K562 (cell line): ENCODE data around the gene VPS37D. TPM values are rescaled to one million over a fixed set of nuclear protein-coding genes. Genes with fewer than 3 reads are reported as not detected.
A peak's percentile ranks its signal among the peaks of the same experiment; 100 is the strongest.

Experiments used
- ATF3 ChIP-seq, 2 experiments: fragments of 450-650 bp in 1 of 2; sonication (generic) in 1 of 2; formaldehyde crosslinking in 1 of 2; IDR thresholded peaks in 1 of 2; conservative IDR thresholded peaks in 1 of 2; 2 replicates each; pipeline versions ENCODE4 v1.6.1 to v1.8.1; 2016 to 2023; ENCODE audit warnings: mild to moderate bottlenecking in 2 of 2, moderate library complexity in 2 of 2, inconsistent platforms in 1 of 2, missing genetic modification reagents in 1 of 2
- HDAC2 ChIP-seq: fragments of 450-650 bp; IDR thresholded peaks from 2 replicates; pipeline ENCODE4 v1.6.1; 2016; ENCODE audit warnings: mild to moderate bottlenecking
- HLTF ChIP-seq: fragments of 450-650 bp; IDR thresholded peaks from 2 replicates; pipeline ENCODE4 v1.6.1; 2016
- KDM1A ChIP-seq, 2 experiments: fragments of 450-650 bp; IDR thresholded peaks; 2 replicates each; pipeline ENCODE4 v1.6.1; 2016; ENCODE audit warnings: mild to moderate bottlenecking in 2 of 2
- NELFE ChIP-seq: IDR thresholded peaks from 2 replicates; pipeline ENCODE4 v1.6.1; 2011; ENCODE audit warnings: mild to moderate bottlenecking; ENCODE audit not compliant: insufficient read depth, insufficient read length
- RBM25 ChIP-seq: fragments of 200-400 bp; formaldehyde crosslinking; IDR thresholded peaks from 2 replicates; pipeline ENCODE4 v1.6.1; 2018; ENCODE audit warnings: low read length, low read depth, moderate library complexity; ENCODE audit not compliant: severe bottlenecking
- RFX5 ChIP-seq: IDR thresholded peaks from 2 replicates; pipeline ENCODE4 v1.6.1; 2011; ENCODE audit warnings: low read depth, mild to moderate bottlenecking, improper control_type of control experiment, low read length
- TRIM24 ChIP-seq, 2 experiments: fragments of 450-650 bp; IDR thresholded peaks; 2 replicates each; pipeline ENCODE4 v1.6.1; 2016
- ZNF79 ChIP-seq: fragments of 250-450 bp; sonication (Bioruptor Pico); IDR thresholded peaks from 2 replicates; pipeline ENCODE4 v1.4.0; 2020; ENCODE audit warnings: low read depth, mild to moderate bottlenecking, moderate library complexity
- polyA plus RNA-seq, 8 experiments: library from polyadenylated mRNA; depleted of rRNA in 4 of 8; stranded (reverse) in 5 of 8; unstranded in 3 of 8; fragments of >200 nt; fragmentation: Nextera tagmentation in 2 of 8; fragmentation: Illumina TruSeq in 1 of 8; extraction: Ambion mirVana in 2 of 8; extraction: Trizol in 1 of 8; gene quantifications; 2 replicates each; pipeline versions ENCODE4 v1.2.1 to v1.2.3, GENCODE V29; 2011 to 2014; ENCODE audit warnings: inconsistent platforms in 1 of 8, missing spikeins in 1 of 8
- total RNA-seq, 7 experiments: library from RNA; depleted of rRNA in 6 of 7; stranded (reverse); fragments of >200 nt in 6 of 7; fragmentation: Illumina TruSeq in 2 of 7; extraction: Trizol in 2 of 7; gene quantifications; 2 replicates each; pipeline versions ENCODE4 v1.2.1 to v1.2.3, GENCODE V29; 2011 to 2021; ENCODE audit warnings: low replicate concordance in 1 of 7

VPS37D gene
- total and polyA plus RNA-seq, 9 of the 15 experiments (the other 6 are each of a cell fraction or from before 2014, with no cell fraction given) = 0.25 to 2.3 (median 1.0) TPM; not detected in 3

GRCh38 chr7:73663033-73663432 lies 4.6 kb upstream of the VPS37D start (continued):
- TF ChIP-seq ATF3 (IDR thresholded peaks at IDR 0.05) (no peak), ATF3 (CRISPR knock-in tag; conservative IDR thresholded peaks at IDR 0.05) (no peak), RFX5 (no peak), ZNF79 (CRISPR knock-in tag) (no peak), TRIM24 (IDR thresholded peaks at IDR 0.05) (no peak), RBM25 (peak; percentile 91), HDAC2 (peak; percentile 69), NELFE (no peak), KDM1A (IDR thresholded peaks at IDR 0.05) (peak; percentile 28 to 71; a peak in 3 of 4 replicates), HLTF (peak; percentile 59; the same call in 1 of the 2 replicates)
